PC-9 (cell line): Measurements from ENCODE around the gene POU4F1. TPM values are rescaled to one million over a fixed set of nuclear protein-coding genes. Genes with fewer than 3 reads are reported as not detected.

Source experiments
- BruUV-seq: library from RNA; stranded (reverse); fragments of 400-500 nt; replicated peaks from 2 replicates; lab custom pipeline; 2021; lab: Mats Ljungman, UMichigan
- CTCF ChIA-PET: fragments of 300-600 bp; sonication (Branson Sonifier 250); formaldehyde crosslinking; loops from one replicate; lab custom pipeline; 2022; ENCODE audit warnings: antibody characterized with exemption; lab: Charles Lee
- POLR2A ChIA-PET: fragments of 300-600 bp; sonication (Branson Sonifier 250); formaldehyde crosslinking; loops from one replicate; lab custom pipeline; 2022; ENCODE audit warnings: antibody characterized with exemption; ENCODE audit not compliant: unreplicated experiment; lab: Charles Lee
- DNase-seq, 2 experiments: peaks; one replicate each; pipeline versions ENCODE4 v3.0.0 to v3.0.0-alpha.2; 2015 to 2022; ENCODE audit warnings: mixed read lengths in 1 of 2
- H2AFZ ChIP-seq: fragments of 200-600 bp; sonication (generic); 2 replicates; pipeline ENCODE4 v1.8.1; 2017; ENCODE audit warnings: antibody characterized with exemption
- H3F3A ChIP-seq: fragments of 200-600 bp; sonication (generic); 2 replicates; pipeline ENCODE4 v1.8.1; 2017; ENCODE audit warnings: antibody characterized with exemption, mild to moderate bottlenecking, low read depth; ENCODE audit not compliant: insufficient read depth
- H3K27ac ChIP-seq: fragments of 200-600 bp; sonication (generic); 2 replicates; pipeline ENCODE4 v1.6.1; 2016; ENCODE audit warnings: mixed run types
- H3K27me3 ChIP-seq: fragments of 200-600 bp; sonication (generic); 2 replicates; pipeline ENCODE4 v1.6.1; 2016; ENCODE audit warnings: low read depth, mixed run types; ENCODE audit not compliant: insufficient read depth
- H3K36me3 ChIP-seq: fragments of 200-600 bp; sonication (generic); 2 replicates; pipeline ENCODE4 v1.6.1; 2016; ENCODE audit warnings: low read depth, mixed run types
- H3K4me1 ChIP-seq: fragments of 200-600 bp; sonication (generic); replicated peaks from 2 replicates; pipeline ENCODE4 v1.6.1; 2016; ENCODE audit warnings: mixed run types; ENCODE audit not compliant: insufficient read depth
- H3K4me2 ChIP-seq: fragments of 200-600 bp; sonication (generic); 2 replicates; pipeline ENCODE4 v1.6.1; 2017; ENCODE audit warnings: mixed run types
- H3K4me3 ChIP-seq: fragments of 200-600 bp; sonication (generic); 2 replicates; pipeline ENCODE4 v1.6.1; 2016; ENCODE audit warnings: mixed run types
- H3K79me2 ChIP-seq: fragments of 200-600 bp; sonication (generic); 2 replicates; pipeline ENCODE4 v1.6.1; 2017; ENCODE audit warnings: low read depth, mixed run types
- H3K9me2 ChIP-seq: fragments of 200-600 bp; sonication (generic); 2 replicates; pipeline ENCODE4 v1.8.1; 2017; ENCODE audit warnings: mild to moderate bottlenecking; ENCODE audit not compliant: insufficient read depth
- H3K9me3 ChIP-seq: fragments of 200-600 bp; sonication (generic); 2 replicates; pipeline ENCODE4 v1.8.1; 2016; ENCODE audit warnings: low read depth; ENCODE audit not compliant: insufficient read depth
- H4K20me1 ChIP-seq: fragments of 200-600 bp; sonication (generic); 2 replicates; pipeline ENCODE4 v1.8.1; 2017; ENCODE audit not compliant: insufficient read depth
- CTCF ChIP-seq: fragments of 200-600 bp; sonication (generic); conservative IDR thresholded peaks from 2 replicates; pipeline ENCODE4 v1.6.1; 2017; ENCODE audit warnings: mixed run types, antibody characterized with exemption, mild to moderate bottlenecking, moderate library complexity
- EZH2 ChIP-seq: fragments of 200-600 bp; sonication (generic); IDR thresholded peaks from 2 replicates; pipeline ENCODE4 v1.8.0; 2017; ENCODE audit warnings: antibody characterized with exemption, low read depth
- intact Hi-C: fragments of 100-400 bp; cut with micrococcal nuclease; formaldehyde crosslinking; loops from one replicate; pipeline ENCODE4 v1.10.0; 2022; ENCODE audit not compliant: unreplicated experiment
- total RNA-seq: library from RNA; stranded (reverse); gene quantifications from 2 replicates; pipeline ENCODE4 v1.2.3, GENCODE V29; 2021

POU4F1 gene
- total RNA-seq, 1 experiment from 2014 or later = not detected

GRCh38 chr13:78630511-78630910, 27.2 kb upstream of the POU4F1 start:
- Histone ChIP-seq H3K4me1 (no peaks in the 10 kb centered on the region), H3K4me2 (no peak overlapping the region)

GRCh38 chr13:78625384-78625783, 22.0 kb upstream of the POU4F1 start:
- CTCF ChIA-PET = no interaction called here
- BruUV-seq = no TSS peak
- intact Hi-C loops = no loop called here
- no peaks in the 10 kb centered on the region for H3K27me3 ChIP-seq
- H3K9me2 ChIP-seq = no peaks in the 10 kb centered on the region
- POLR2A ChIA-PET = no interaction called here
- peaks cover 9% of the 10 kb centered on the region for H4K20me1 ChIP-seq
- H3K4me2 ChIP-seq = no peak overlapping the region
- no peaks in the 10 kb centered on the region for H3K79me2 ChIP-seq
- no peak overlapping the region for H3K27ac ChIP-seq
- no peak for DNase-seq
- no peak overlapping the region for H3K4me3 ChIP-seq
- no peaks in the 10 kb centered on the region for H3F3A ChIP-seq
- H3K4me1 ChIP-seq = no peaks in the 10 kb centered on the region
- no peak overlapping the region for H2AFZ ChIP-seq
- no peaks in the 10 kb centered on the region for H3K9me3 ChIP-seq
- peaks cover 11% of the 10 kb centered on the region; the same call in 1 of the 2 replicates for H3K36me3 ChIP-seq
- no peak for TF ChIP-seq CTCF
- TF ChIP-seq EZH2 = no peak

More at GRCh38 chr13:78630511-78630910, 27.2 kb upstream of the POU4F1 start:
- no peak overlapping the region for H3K4me3 ChIP-seq
- H3K27me3 ChIP-seq = no peaks in the 10 kb centered on the region
- H3K9me3 ChIP-seq = no peaks in the 10 kb centered on the region
- intact Hi-C loops = no loop called here
- ChIA-PET POLR2A (no interaction called here), CTCF (no interaction called here)
- no TSS peak for BruUV-seq
- H4K20me1 ChIP-seq = no peaks in the 10 kb centered on the region; the same call in none of the 2 replicates
- no peaks in the 10 kb centered on the region for H3K79me2 ChIP-seq
- no peak overlapping the region for H3K27ac ChIP-seq
- H3F3A ChIP-seq = no peaks in the 10 kb centered on the region
- H2AFZ ChIP-seq = no peak overlapping the region
- peaks cover 20% of the 10 kb centered on the region for H3K36me3 ChIP-seq
- TF ChIP-seq EZH2 (no peak), CTCF (no peak)
- no peak for DNase-seq
- no peaks in the 10 kb centered on the region for H3K9me2 ChIP-seq

GRCh38 chr13:78623132-78623531, 19.8 kb upstream of the POU4F1 start:
- Histone ChIP-seq H3K4me1 (no peaks in the 10 kb centered on the region), H4K20me1 (peaks cover 9% of the 10 kb centered on the region), H3K27ac (no peak overlapping the region), H3K9me2 (no peaks in the 10 kb centered on the region), H2AFZ (no peak overlapping the region), H3K27me3 (no peaks in the 10 kb centered on the region), H3F3A (no peaks in the 10 kb centered on the region), H3K4me2 (no peak overlapping the region), H3K4me3 (no peak overlapping the region), H3K79me2 (no peaks in the 10 kb centered on the region), H3K9me3 (no peaks in the 10 kb centered on the region), H3K36me3 (peaks cover 11% of the 10 kb centered on the region; the same call in 1 of the 2 replicates)
- BruUV-seq = no TSS peak
- TF ChIP-seq EZH2 (no peak), CTCF (no peak)
- intact Hi-C loops = no loop called here
- DNase-seq = no peak
- ChIA-PET POLR2A (no interaction called here), CTCF (no interaction called here)
